ENCODE results near the gene CACNA1C. TPM values are rescaled to one million over a fixed set of nuclear protein-coding genes. Genes with fewer than 3 reads are reported as not detected.
A peak's percentile ranks its signal among the peaks of the same experiment; 100 is the strongest.

Gene CACNA1C
- total RNA-seq, 2 donors from 2014 or later, result 0.86 to 6.3 TPM

DNA sequence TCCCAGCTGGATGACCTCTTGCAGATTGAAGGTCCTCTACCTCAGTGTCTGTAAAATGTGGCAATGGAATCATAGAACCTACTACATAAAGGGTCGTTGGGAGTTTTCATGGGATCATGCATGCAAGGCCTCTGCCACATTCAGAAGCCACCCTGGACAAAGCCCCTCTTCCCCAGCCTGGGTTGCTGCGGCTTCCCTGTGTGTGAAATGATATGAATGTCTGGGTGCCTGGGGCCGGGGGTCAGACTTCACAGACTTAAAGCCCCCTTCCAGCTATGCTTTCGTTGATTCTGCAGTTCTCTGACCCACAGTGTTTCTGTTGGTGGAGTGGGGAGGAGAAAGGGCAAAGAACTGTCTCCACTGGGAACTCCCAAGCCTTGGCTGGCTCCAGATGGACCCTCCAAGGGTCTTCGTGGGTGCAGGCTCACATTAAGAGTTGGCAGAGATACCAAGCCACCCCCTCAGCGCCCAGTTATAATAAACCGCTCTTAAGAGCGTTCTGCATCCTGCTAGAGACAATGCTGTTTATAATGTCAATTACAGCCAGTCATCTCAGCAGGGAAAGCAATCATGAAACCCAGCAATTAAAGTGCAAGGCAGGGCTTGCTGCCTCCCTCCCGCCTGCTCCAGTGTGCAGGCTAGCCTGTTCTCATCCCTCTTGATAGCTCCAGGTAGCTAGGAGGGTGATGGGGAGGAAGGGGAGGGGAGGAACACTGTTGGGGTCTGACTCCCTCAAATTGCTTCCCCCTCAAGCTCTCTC lies 531.0 kb downstream of the CACNA1C start:
- H3K4me1 Mint-ChIP-seq, result no peaks in the 10 kb centered on the region
- Histone ChIP-seq H3K4me1 (ENCODE audit: control insufficient read depth, insufficient read depth, low read length) (no peaks in the 10 kb centered on the region), H3K36me3 (ENCODE audit: control insufficient read depth, insufficient read depth, low read length) (no peaks in the 10 kb centered on the region), H3K27me3 (ENCODE audit: control insufficient read depth, insufficient read depth, low read length, poor library complexity, severe bottlenecking) (peaks cover 27% of the 10 kb centered on the region), H3K9ac (ENCODE audit: extremely low read depth, low read length, poor library complexity, severe bottlenecking) (no peak overlapping the region), H3K27ac (ENCODE audit: low read depth, low read length) (no peak overlapping the region), H3K4me3 (ENCODE audit: low read length) (no peak overlapping the region), H3K9me3 (ENCODE audit: control insufficient read depth, low read length) (no peaks in the 10 kb centered on the region)
- TF ChIP-seq CTCF (conservative IDR thresholded peaks at IDR 0.05), result no peak
- peaks cover 53% of the 10 kb centered on the region for H3K27me3 Mint-ChIP-seq (ENCODE audit: insufficient read depth)
- peak; percentile 46 for DNase-seq
- H3K4me3 Mint-ChIP-seq, result no peak overlapping the region
- no peak overlapping the region for H3K27ac Mint-ChIP-seq
- 89% methylated on average over 7 to 9 of the region's 9 CpGs for WGBS, 2 experiments (ENCODE audit: insufficient coverage in 1 of 2, insufficient read length in 1 of 2)
- H3K36me3 Mint-ChIP-seq (ENCODE audit: low read depth), result no peaks in the 10 kb centered on the region
- no peaks in the 10 kb centered on the region for H3K9me3 Mint-ChIP-seq

DNA sequence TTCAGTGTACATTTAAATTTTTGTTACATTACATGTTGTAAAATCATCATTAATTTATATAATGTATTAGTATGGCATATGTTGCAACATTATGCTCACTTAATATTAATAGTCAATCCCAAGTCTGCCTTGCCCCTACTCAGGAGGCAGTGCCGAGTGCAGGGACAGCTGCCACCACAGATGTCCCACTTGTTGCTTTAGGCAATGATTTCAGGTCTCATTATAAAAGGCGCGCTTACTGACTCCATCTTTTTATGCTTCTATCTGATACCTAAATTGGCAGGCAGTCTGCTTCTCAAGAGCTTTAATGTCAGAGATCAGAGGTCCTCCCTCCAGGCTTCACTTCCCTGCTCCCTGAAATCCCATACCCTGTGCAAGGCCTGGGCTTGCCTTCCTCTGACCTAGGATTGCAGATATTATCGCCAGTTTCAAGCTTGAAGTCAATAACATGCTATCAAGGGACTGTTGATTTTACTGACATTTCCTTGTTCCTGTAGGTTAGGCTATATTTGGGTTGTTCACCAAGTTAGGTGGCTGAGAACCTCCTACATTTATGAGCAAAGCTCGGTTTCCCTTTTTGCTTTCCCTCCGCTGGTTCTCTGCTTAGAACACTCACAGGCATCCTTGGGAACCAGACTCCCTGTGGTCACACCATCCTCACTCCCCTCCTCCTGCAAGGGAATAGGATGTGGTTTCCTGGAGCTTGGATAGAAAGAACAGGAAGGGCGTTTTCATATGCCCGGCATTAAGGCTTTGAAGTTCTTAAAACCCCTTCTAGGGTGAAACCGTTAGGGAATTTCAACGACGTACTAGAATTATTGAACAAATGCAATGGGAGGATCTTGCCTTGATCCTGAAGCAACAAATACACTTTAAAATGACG lies 533.6 kb downstream of the CACNA1C start:
- no peak for TF ChIP-seq CTCF (conservative IDR thresholded peaks at IDR 0.05)
- no peaks in the 10 kb centered on the region for H3K36me3 Mint-ChIP-seq (ENCODE audit: low read depth)
- DNase-seq, result peak; percentile 83
- no peak overlapping the region for H3K27ac Mint-ChIP-seq
- Histone ChIP-seq H3K9me3 (ENCODE audit: control insufficient read depth, low read length) (no peaks in the 10 kb centered on the region), H3K27me3 (ENCODE audit: control insufficient read depth, insufficient read depth, low read length, poor library complexity, severe bottlenecking) (peaks cover 27% of the 10 kb centered on the region), H3K27ac (ENCODE audit: low read depth, low read length) (no peak overlapping the region), H3K9ac (ENCODE audit: extremely low read depth, low read length, poor library complexity, severe bottlenecking) (no peak overlapping the region), H3K36me3 (ENCODE audit: control insufficient read depth, insufficient read depth, low read length) (no peaks in the 10 kb centered on the region), H3K4me3 (ENCODE audit: low read length) (no peak overlapping the region), H3K4me1 (ENCODE audit: control insufficient read depth, insufficient read depth, low read length) (no peaks in the 10 kb centered on the region)
- H3K9me3 Mint-ChIP-seq, result peaks cover 2% of the 10 kb centered on the region
- H3K4me3 Mint-ChIP-seq, result no peak overlapping the region
- H3K27me3 Mint-ChIP-seq (ENCODE audit: insufficient read depth), result peaks cover 50% of the 10 kb centered on the region
- H3K4me1 Mint-ChIP-seq, result no peaks in the 10 kb centered on the region
- WGBS, 2 experiments (ENCODE audit: insufficient coverage in 1 of 2, insufficient read length in 1 of 2), result 56 to 60% methylated on average over 10 to 12 of the region's 12 CpGs

GRCh38 chr12:2588345-2588744 lies 535.6 kb downstream of the CACNA1C start:
- DNase-seq, result peak; percentile 72
- Histone ChIP-seq H3K9ac (ENCODE audit: extremely low read depth, low read length, poor library complexity, severe bottlenecking) (no peak overlapping the region), H3K36me3 (ENCODE audit: control insufficient read depth, insufficient read depth, low read length) (no peaks in the 10 kb centered on the region), H3K4me3 (ENCODE audit: low read length) (no peak overlapping the region), H3K27ac (ENCODE audit: low read depth, low read length) (no peak overlapping the region), H3K4me1 (ENCODE audit: control insufficient read depth, insufficient read depth, low read length) (no peaks in the 10 kb centered on the region), H3K27me3 (ENCODE audit: control insufficient read depth, insufficient read depth, low read length, poor library complexity, severe bottlenecking) (peaks cover 25% of the 10 kb centered on the region), H3K9me3 (ENCODE audit: control insufficient read depth, low read length) (peaks cover 3% of the 10 kb centered on the region)
- H3K9me3 Mint-ChIP-seq, result peaks cover 19% of the 10 kb centered on the region
- H3K27ac Mint-ChIP-seq, result no peak overlapping the region
- H3K36me3 Mint-ChIP-seq (ENCODE audit: low read depth), result no peaks in the 10 kb centered on the region
- H3K4me3 Mint-ChIP-seq, result no peak overlapping the region
- peak; percentile 63 for TF ChIP-seq CTCF (conservative IDR thresholded peaks at IDR 0.05)
- H3K4me1 Mint-ChIP-seq, result no peaks in the 10 kb centered on the region
- WGBS, 2 experiments (ENCODE audit: insufficient coverage in 1 of 2, insufficient read length in 1 of 2), result 86 to 89% methylated on average over 4 to 7 of the region's 7 CpGs
- peaks cover 34% of the 10 kb centered on the region for H3K27me3 Mint-ChIP-seq (ENCODE audit: insufficient read depth)

Measured in endodermal cell (in vitro differentiated cells).